Stomach (tissue), 4 donors: Measurements from ENCODE around the gene ZNF547.

Experiments used
- CTCF ChIP-seq, 7 experiments: fragments of 450-650 bp in 4 of 7; fragments of 200-600 bp in 3 of 7; sonication (generic) in 3 of 7; IDR thresholded peaks; one replicate each; pipeline ENCODE4 v1.5.1; 2016 to 2019; ENCODE audit warnings: antibody characterized with exemption in 7 of 7, control low read depth in 2 of 7, mild to moderate bottlenecking in 1 of 7
- EP300 ChIP-seq: sonication (generic); formaldehyde crosslinking; IDR thresholded peaks from one replicate; pipeline ENCODE4 v1.6.1; 2017; ENCODE audit warnings: antibody characterized with exemption
- POLR2A ChIP-seq, 4 donors: fragments of 450-650 bp; IDR thresholded peaks; one replicate each; pipeline ENCODE4 v1.6.1; 2016; ENCODE audit warnings: antibody characterized with exemption in 4 of 4, control low read depth in 2 of 4, mild to moderate bottlenecking in 1 of 4, moderate library complexity in 1 of 4
- POLR2AphosphoS5 ChIP-seq, 3 donors: sonication (generic); formaldehyde crosslinking; IDR thresholded peaks; one replicate each; pipeline ENCODE4 v1.6.1; 2016; ENCODE audit warnings: antibody characterized with exemption in 3 of 3

- TF ChIP-seq CTCF (IDR thresholded peaks at IDR 0.05) (no peak), POLR2A (IDR thresholded peaks at IDR 0.05) (no peak), EP300 (no peak), POLR2AphosphoS5 (IDR thresholded peaks at IDR 0.05) (no peak)
Measured at GRCh38 chr19:57359300-57359699, 4.1 kb upstream of the ZNF547 start.
